Neural cell (in vitro differentiated cells): Measurements from ENCODE around the gene PCDHB13. TPM values are rescaled to one million over a fixed set of nuclear protein-coding genes. Genes with fewer than 3 reads are reported as not detected.
"Not testable (repeated sequence)": the region's sequence is repeated elsewhere in the genome, so short reads cannot be mapped to it uniquely, and the experiment has no call there.

Experiments used
- H2AFZ ChIP-seq: fragments of 200-600, 300-800 bp; sonication (generic), shearing (Covaris generic); 2 replicates; pipeline ENCODE4 v1.6.0; 2014; ENCODE audit warnings: low read depth, mild to moderate bottlenecking, antibody characterized with exemption, low read length, moderate library complexity
- H3F3A ChIP-seq: fragments of 200-600 bp; shearing (Covaris generic); 2 replicates; pipeline ENCODE4 v1.6.1; 2016; ENCODE audit warnings: mild to moderate bottlenecking, moderate library complexity, mixed read lengths, antibody characterized with exemption, low read length; ENCODE audit not compliant: insufficient read depth, poor library complexity, severe bottlenecking
- H3K27ac ChIP-seq: fragments of 200-600, 300-800 bp; sonication (generic), shearing (Covaris generic); 2 replicates; pipeline ENCODE4 v1.5.1; 2014; ENCODE audit warnings: mild to moderate bottlenecking, low read length, moderate library complexity
- H3K27me3 ChIP-seq: fragments of 300-800, 200-600 bp; sonication (generic), shearing (Covaris generic); 2 replicates; pipeline ENCODE4 v1.6.0; 2014; ENCODE audit warnings: mild to moderate bottlenecking, low read depth, low read length, moderate library complexity; ENCODE audit not compliant: insufficient read depth
- H3K36me3 ChIP-seq: fragments of 300-800, 200-600 bp; sonication (generic), shearing (Covaris generic); 2 replicates; pipeline ENCODE4 v1.5.1; 2014; ENCODE audit warnings: mild to moderate bottlenecking, antibody characterized with exemption, low read length, moderate library complexity; ENCODE audit not compliant: insufficient read depth
- H3K4me2 ChIP-seq: fragments of 300-800, 200-600 bp; sonication (generic), shearing (Covaris generic); 2 replicates; pipeline ENCODE4 v1.6.0; 2014; ENCODE audit warnings: mild to moderate bottlenecking, low read length
- H3K4me3 ChIP-seq: fragments of 300-800, 200-600 bp; sonication (generic), shearing (Covaris generic); 2 replicates; pipeline ENCODE4 v1.5.1; 2014; ENCODE audit warnings: mild to moderate bottlenecking, low read length, moderate library complexity
- H3K79me2 ChIP-seq: fragments of 200-600 bp; shearing (Covaris generic); replicated peaks from 2 replicates; pipeline ENCODE4 v1.6.0; 2014; ENCODE audit warnings: mild to moderate bottlenecking, low read length, moderate library complexity; ENCODE audit not compliant: insufficient read depth
- H3K9ac ChIP-seq: fragments of 300-800, 200-600 bp; sonication (generic), shearing (Covaris generic); 2 replicates; pipeline ENCODE4 v1.6.1; 2016; ENCODE audit warnings: mild to moderate bottlenecking, low read length, mixed read lengths
- H3K9me2 ChIP-seq: fragments of 200-600 bp; shearing (Covaris generic); 2 replicates; pipeline ENCODE4 v1.6.1; 2016; ENCODE audit warnings: mild to moderate bottlenecking, low read length, mixed read lengths; ENCODE audit not compliant: insufficient read depth
- H3K9me3 ChIP-seq: fragments of 200-600, 300-800 bp; sonication (generic), shearing (Covaris generic); 2 replicates; pipeline ENCODE4 v1.6.1; 2016; ENCODE audit warnings: mild to moderate bottlenecking, mixed run types, low read length, moderate library complexity, mixed read lengths
- H4K20me1 ChIP-seq: fragments of 200-600 bp; shearing (Covaris generic); 2 replicates; pipeline ENCODE4 v1.6.1; 2016; ENCODE audit warnings: mild to moderate bottlenecking, mixed run types; ENCODE audit not compliant: insufficient read depth
- CTCF ChIP-seq: fragments of 450-650 bp; IDR thresholded peaks from 2 replicates; pipeline ENCODE4 v1.5.1; 2014; ENCODE audit warnings: antibody characterized with exemption, mild to moderate bottlenecking, moderate library complexity; ENCODE audit not compliant: poor library complexity, severe bottlenecking
- EP300 ChIP-seq: fragments of 450-650 bp; conservative IDR thresholded peaks from 2 replicates; pipeline ENCODE4 v1.6.1; 2014; ENCODE audit warnings: antibody characterized with exemption, mild to moderate bottlenecking, moderate library complexity; ENCODE audit not compliant: poor library complexity, severe bottlenecking
- EZH2 ChIP-seq: fragments of 200-600, 300-800 bp; shearing (Covaris generic), sonication (generic); IDR thresholded peaks from 2 replicates; pipeline ENCODE4 v1.6.1; 2014; ENCODE audit warnings: antibody characterized with exemption, low read length, borderline replicate concordance, mild to moderate bottlenecking; ENCODE audit not compliant: insufficient read depth, poor library complexity, severe bottlenecking
- MXI1 ChIP-seq: fragments of 450-650 bp; conservative IDR thresholded peaks from 2 replicates; pipeline ENCODE4 v1.6.1; 2014; ENCODE audit warnings: antibody characterized with exemption, mild to moderate bottlenecking; ENCODE audit not compliant: poor library complexity, severe bottlenecking
- POLR2AphosphoS5 ChIP-seq: IDR thresholded peaks from 2 replicates; pipeline ENCODE4 v1.6.1; 2012
- RAD21 ChIP-seq: fragments of 450-650 bp; conservative IDR thresholded peaks from 2 replicates; pipeline ENCODE4 v1.6.1; 2014; ENCODE audit warnings: antibody characterized with exemption, mild to moderate bottlenecking, moderate library complexity
- SMC3 ChIP-seq: fragments of 450-650 bp; conservative IDR thresholded peaks from 2 replicates; pipeline ENCODE4 v1.6.1; 2014; ENCODE audit warnings: antibody characterized with exemption, mild to moderate bottlenecking, moderate library complexity; ENCODE audit not compliant: poor library complexity
- TAF1 ChIP-seq: IDR thresholded peaks from 2 replicates; pipeline ENCODE4 v1.6.1; 2012; ENCODE audit warnings: low read depth
- polyA plus RNA-seq: library from polyadenylated mRNA; depleted of rRNA; stranded (reverse); fragments of >200 nt; gene quantifications from 2 replicates; pipeline ENCODE4 v1.2.3, GENCODE V29; 2014

Gene PCDHB13
- polyA plus RNA-seq, 1 donor from 2014 or later: 1.0 TPM

- H3F3A ChIP-seq: no peaks in the 10 kb centered on the region
Measured at GRCh38 chr5:141236516-141237313, 23.0 kb downstream of the PCDHB13 start.

GRCh38 chr5:141241496-141241895 lies 27.8 kb downstream of the PCDHB13 start:
- Histone ChIP-seq H3K9ac (no peak overlapping the region), H3K9me3 (peaks cover 34% of the 10 kb centered on the region), H2AFZ (no peak overlapping the region), H3F3A (no peaks in the 10 kb centered on the region), H3K27ac (no peak overlapping the region), H3K9me2 (no peaks in the 10 kb centered on the region), H3K4me3 (no peak overlapping the region), H4K20me1 (no peaks in the 10 kb centered on the region), H3K36me3 (peaks cover 14% of the 10 kb centered on the region), H3K79me2 (no peaks in the 10 kb centered on the region), H3K4me2 (no peak overlapping the region), H3K27me3 (no peaks in the 10 kb centered on the region)
- TF ChIP-seq EP300 (no peak), SMC3 (no peak), RAD21 (no peak), EZH2 (no peak), CTCF (no peak)

More at GRCh38 chr5:141236516-141237313, 23.0 kb downstream of the PCDHB13 start:
- Histone ChIP-seq H3K9ac (no peak overlapping the region), H3K4me3 (no peak overlapping the region), H4K20me1 (no peaks in the 10 kb centered on the region), H2AFZ (no peak overlapping the region), H3K9me3 (peaks cover 44% of the 10 kb centered on the region), H3K36me3 (peaks cover 12% of the 10 kb centered on the region), H3K27me3 (no peaks in the 10 kb centered on the region), H3K79me2 (peaks cover 2% of the 10 kb centered on the region), H3K4me2 (no peak overlapping the region), H3K27ac (no peak overlapping the region), H3K9me2 (no peaks in the 10 kb centered on the region)
- no peak for TF ChIP-seq POLR2AphosphoS5
- TF ChIP-seq CTCF: no peak

- Histone ChIP-seq H2AFZ (no peak within 1 kb of the TSS), H3F3A (no peaks in the 10 kb centered on the region), H3K4me3 (peak within 1 kb of the TSS; percentile 55), H3K79me2 (no peaks in the 10 kb centered on the region), H3K27ac (peak within 1 kb of the TSS; percentile 57), H4K20me1 (no peaks in the 10 kb centered on the region), H3K9me3 (peaks cover 56% of the 10 kb centered on the region), H3K36me3 (peaks cover 14% of the 10 kb centered on the region), H3K4me2 (no peak within 1 kb of the TSS), H3K9me2 (no peaks in the 10 kb centered on the region), H3K27me3 (no peaks in the 10 kb centered on the region), H3K9ac (peak within 1 kb of the TSS; percentile 45)
- TF ChIP-seq TAF1 (no peak), CTCF (peak; percentile 51), EP300 (no peak), RAD21 (peak; percentile 57), POLR2AphosphoS5 (no peak), EZH2 (no peak), SMC3 (peak; percentile 48), MXI1 (no peak)
Measured at GRCh38 chr5:141245250-141245717, 31.6 kb downstream of the PCDHB13 start, which contains the start of gene PCDHB15. PCDHB15 (plus strand) TSS chr5:141245395; CDS start chr5:141245579, 184 bp downstream.

- not testable (repeated sequence) for H3K4me3 ChIP-seq, H4K20me1 ChIP-seq, H3K79me2 ChIP-seq, H2AFZ ChIP-seq, H3K27ac ChIP-seq, H3K9ac ChIP-seq, H3K9me2 ChIP-seq, H3K4me2 ChIP-seq, H3F3A ChIP-seq, H3K36me3 ChIP-seq, H3K27me3 ChIP-seq
- H3K9me3 ChIP-seq: peaks cover 43% of the 10 kb centered on the region
Measured at GRCh38 chr5:141246971-141247370, 33.3 kb downstream of the PCDHB13 start.
